Parathyroid adenoma (tissue), 2 donors: ENCODE results near the gene PRKCE.
A peak's percentile ranks its signal among the peaks of the same experiment; 100 is the strongest.

Source experiments
- H2AFZ ChIP-seq: fragments of 300-600 bp; sonication (generic); one replicate; pipeline ENCODE4 v1.7.0; 2017; ENCODE audit warnings: antibody characterized with exemption, mild to moderate bottlenecking
- H3K27ac ChIP-seq: fragments of 300-600 bp; sonication (generic); one replicate; pipeline ENCODE4 v1.7.0; 2017
- H3K27me3 ChIP-seq: fragments of 300-600 bp; sonication (generic); one replicate; pipeline ENCODE4 v1.7.0; 2017; ENCODE audit warnings: low read length; ENCODE audit not compliant: control insufficient read depth, insufficient read depth
- H3K36me3 ChIP-seq: fragments of 300-600 bp; sonication (generic); one replicate; pipeline ENCODE4 v1.7.0; 2017; ENCODE audit warnings: low read length; ENCODE audit not compliant: control insufficient read depth, insufficient read depth
- H3K4me1 ChIP-seq: fragments of 300-600 bp; sonication (generic); one replicate; pipeline ENCODE4 v1.7.0; 2017; ENCODE audit warnings: control low read depth
- H3K4me2 ChIP-seq: fragments of 300-600 bp; sonication (generic); one replicate; pipeline ENCODE4 v1.7.0; 2017; ENCODE audit warnings: low read length
- H3K4me3 ChIP-seq: fragments of 300-600 bp; sonication (generic); one replicate; pipeline ENCODE4 v1.7.0; 2017; ENCODE audit warnings: low read depth, low read length
- H3K79me2 ChIP-seq: fragments of 300-600 bp; sonication (generic); one replicate; pipeline ENCODE4 v1.7.0; 2017; ENCODE audit warnings: control low read depth
- H3K9ac ChIP-seq: fragments of 300-600 bp; sonication (generic); one replicate; pipeline ENCODE4 v1.7.0; 2017; ENCODE audit warnings: mild to moderate bottlenecking
- H3K9me3 ChIP-seq: fragments of 300-600 bp; sonication (generic); one replicate; pipeline ENCODE4 v1.7.0; 2017; ENCODE audit warnings: low read length; ENCODE audit not compliant: control insufficient read depth
- TF ChIP-seq, protein P1 (sequence below): fragments of 300-600 bp; sonication (generic); IDR thresholded peaks from one replicate; pipeline ENCODE4 v1.7.0; 2017; ENCODE audit warnings: antibody characterized with exemption, mild to moderate bottlenecking
- donor health status: primary hyperparathyroidism.

PRKCE gene

DNA sequence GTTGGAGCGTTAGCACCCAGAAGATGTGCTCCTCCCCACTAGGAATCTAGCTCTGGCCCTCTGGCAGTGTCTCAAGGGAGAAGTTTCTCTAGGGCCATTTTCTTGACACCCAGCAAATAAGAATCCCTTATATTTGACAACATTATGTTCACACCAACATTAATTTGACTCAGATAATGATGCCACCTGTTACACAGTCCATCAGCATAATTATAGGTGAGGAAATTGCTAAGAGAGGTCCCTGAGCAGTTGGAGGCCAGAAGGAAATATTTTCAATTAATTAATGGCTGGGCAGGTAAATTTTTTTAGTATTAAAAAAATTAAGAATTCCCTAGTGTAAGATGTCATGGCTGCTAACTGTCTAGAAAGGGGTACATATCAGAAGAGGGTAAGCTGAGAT, 36.5 kb downstream of the PRKCE start:
- H3K27me3 ChIP-seq = no peaks in the 10 kb centered on the region
- peaks cover 45% of the 10 kb centered on the region for H3K79me2 ChIP-seq
- H3K9me3 ChIP-seq = no peaks in the 10 kb centered on the region
- H3K4me3 ChIP-seq = no peak overlapping the region
- H3K27ac ChIP-seq = no peak overlapping the region
- H3K4me1 ChIP-seq = peaks cover 69% of the 10 kb centered on the region
- H3K36me3 ChIP-seq = no peaks in the 10 kb centered on the region
- TF ChIP-seq, protein P1, sequence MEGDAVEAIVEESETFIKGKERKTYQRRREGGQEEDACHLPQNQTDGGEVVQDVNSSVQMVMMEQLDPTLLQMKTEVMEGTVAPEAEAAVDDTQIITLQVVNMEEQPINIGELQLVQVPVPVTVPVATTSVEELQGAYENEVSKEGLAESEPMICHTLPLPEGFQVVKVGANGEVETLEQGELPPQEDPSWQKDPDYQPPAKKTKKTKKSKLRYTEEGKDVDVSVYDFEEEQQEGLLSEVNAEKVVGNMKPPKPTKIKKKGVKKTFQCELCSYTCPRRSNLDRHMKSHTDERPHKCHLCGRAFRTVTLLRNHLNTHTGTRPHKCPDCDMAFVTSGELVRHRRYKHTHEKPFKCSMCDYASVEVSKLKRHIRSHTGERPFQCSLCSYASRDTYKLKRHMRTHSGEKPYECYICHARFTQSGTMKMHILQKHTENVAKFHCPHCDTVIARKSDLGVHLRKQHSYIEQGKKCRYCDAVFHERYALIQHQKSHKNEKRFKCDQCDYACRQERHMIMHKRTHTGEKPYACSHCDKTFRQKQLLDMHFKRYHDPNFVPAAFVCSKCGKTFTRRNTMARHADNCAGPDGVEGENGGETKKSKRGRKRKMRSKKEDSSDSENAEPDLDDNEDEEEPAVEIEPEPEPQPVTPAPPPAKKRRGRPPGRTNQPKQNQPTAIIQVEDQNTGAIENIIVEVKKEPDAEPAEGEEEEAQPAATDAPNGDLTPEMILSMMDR = no peak
- no peak overlapping the region for H2AFZ ChIP-seq
- H3K9ac ChIP-seq = no peak overlapping the region
- H3K4me2 ChIP-seq = no peak overlapping the region

GRCh38 chr2:45688479-45689298, 37.2 kb downstream of the PRKCE start:
- Histone ChIP-seq H3K4me3 (no peak overlapping the region), H3K36me3 (no peaks in the 10 kb centered on the region), H3K9ac (no peak overlapping the region), H3K9me3 (no peaks in the 10 kb centered on the region), H3K4me2 (peak overlapping the region; percentile 36), H3K27me3 (no peaks in the 10 kb centered on the region), H3K27ac (peak overlapping the region; percentile 58), H2AFZ (no peak overlapping the region), H3K4me1 (peaks cover 61% of the 10 kb centered on the region), H3K79me2 (peaks cover 53% of the 10 kb centered on the region)
- TF ChIP-seq, protein P1 = no peak

DNA sequence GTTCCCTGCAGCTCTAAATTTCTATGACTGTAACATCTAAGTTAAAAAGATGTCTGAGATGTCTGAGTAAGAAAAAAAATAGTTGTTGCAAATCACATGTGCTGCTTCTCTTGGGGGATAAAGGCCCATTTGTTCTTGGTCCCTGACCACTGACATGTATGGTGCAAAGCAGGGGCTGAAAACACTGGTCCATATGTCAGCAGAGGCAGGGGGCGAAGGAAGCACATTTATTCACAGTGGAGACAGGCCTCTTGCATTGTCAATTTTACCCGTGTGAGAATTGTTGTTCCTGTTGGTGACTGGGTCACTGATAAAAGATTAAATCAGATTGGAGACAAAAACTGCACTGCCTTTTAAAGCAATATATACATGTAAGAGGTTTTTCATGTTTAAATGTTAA, 38.8 kb downstream of the PRKCE start:
- Histone ChIP-seq H3K79me2 (peaks cover 55% of the 10 kb centered on the region), H3K27ac (peak overlapping the region; percentile 50), H3K4me1 (peaks cover 47% of the 10 kb centered on the region), H3K4me2 (no peak overlapping the region), H3K4me3 (no peak overlapping the region), H3K9me3 (no peaks in the 10 kb centered on the region), H3K27me3 (no peaks in the 10 kb centered on the region), H2AFZ (no peak overlapping the region), H3K36me3 (no peaks in the 10 kb centered on the region), H3K9ac (no peak overlapping the region)
- TF ChIP-seq, protein P1 = no peak

GRCh38 chr2:45691171-45691999, 39.9 kb downstream of the PRKCE start:
- peaks cover 42% of the 10 kb centered on the region for H3K4me1 ChIP-seq
- peak overlapping the region; percentile 50 for H3K27ac ChIP-seq
- H3K4me2 ChIP-seq = peak overlapping the region; percentile 47
- peaks cover 48% of the 10 kb centered on the region for H3K79me2 ChIP-seq
- H3K9ac ChIP-seq = no peak overlapping the region
- no peak overlapping the region for H2AFZ ChIP-seq
- H3K36me3 ChIP-seq = no peaks in the 10 kb centered on the region
- TF ChIP-seq, protein P1 = no peak
- H3K9me3 ChIP-seq = no peaks in the 10 kb centered on the region
- peak overlapping the region; percentile 2 for H3K4me3 ChIP-seq
- no peaks in the 10 kb centered on the region for H3K27me3 ChIP-seq
